Esophagus squamous epithelium (tissue), 4 donors: ENCODE measurements around the gene SMIM17.

Experiments
- CTCF ChIP-seq, 6 experiments: fragments of 450-650 bp in 4 of 6; fragments of 200-600 bp in 2 of 6; sonication (generic) in 2 of 6; IDR thresholded peaks; one replicate each; pipeline ENCODE4 v1.5.1; 2016 to 2019; ENCODE audit warnings: antibody characterized with exemption in 6 of 6, mild to moderate bottlenecking in 4 of 6, moderate library complexity in 4 of 6
- POLR2A ChIP-seq, 4 donors: fragments of 450-650 bp; IDR thresholded peaks; one replicate each; pipeline ENCODE4 v1.6.1; 2017; ENCODE audit warnings: antibody characterized with exemption in 4 of 4, mild to moderate bottlenecking in 4 of 4, moderate library complexity in 3 of 4

GRCh38 chr19:56705939-56706338, 63.0 kb downstream of the SMIM17 start:
- TF ChIP-seq CTCF (IDR thresholded peaks at IDR 0.05) (no peak), POLR2A (IDR thresholded peaks at IDR 0.05) (no peak)
